SK-N-SH (cell line): ENCODE data around the gene STPG2. TPM values are rescaled to one million over a fixed set of nuclear protein-coding genes. Genes with fewer than 3 reads are reported as not detected.

Experiments
- CTCF ChIA-PET: fragments of 300-600, 350-600 bp; formaldehyde crosslinking; extraction: SDS; loops from one replicate; lab custom pipeline; 2021; lab: Yijun Ruan, JAX
- POLR2A ChIA-PET: fragments of 350-600 bp; sonication (Branson Sonifier 250); formaldehyde crosslinking; extraction: SDS; loops from one replicate; lab custom pipeline; 2020; ENCODE audit warnings: antibody characterized with exemption, inconsistent platforms; lab: Yijun Ruan, JAX
- DNase-seq: peaks from one replicate; pipeline ENCODE4 v3.0.0; 2012
- H2AFZ ChIP-seq: fragments of 200-600 bp; sonication (generic); 2 replicates; pipeline ENCODE4 v1.8.1; 2016; ENCODE audit warnings: antibody characterized with exemption, mild to moderate bottlenecking, low read depth
- H3F3A ChIP-seq: fragments of 200-600 bp; sonication (generic); replicated peaks from 2 replicates; pipeline ENCODE3; 2016; ENCODE audit warnings: antibody characterized with exemption, mild to moderate bottlenecking; ENCODE audit not compliant: insufficient read depth
- H3K27ac ChIP-seq, 2 experiments: fragments of 200-500 bp in 1 of 2; fragments of 200-600 bp in 1 of 2; sonication (Bioruptor generic) in 1 of 2; sonication (generic), shearing (Covaris generic) in 1 of 2; 2 replicates each; pipeline versions ENCODE4 v1.5.1 to v1.6.1; 2014 to 2016; ENCODE audit warnings: low read depth in 2 of 2, inconsistent platforms in 1 of 2, low read length in 1 of 2, mild to moderate bottlenecking in 1 of 2, mixed read lengths in 1 of 2
- H3K27me3 ChIP-seq: fragments of 200-600 bp; sonication (generic), shearing (Covaris generic); 2 replicates; pipeline ENCODE4 v1.6.1; 2016; ENCODE audit warnings: mixed run types; ENCODE audit not compliant: insufficient read depth
- H3K36me3 ChIP-seq, 2 experiments: fragments of 200-500 bp in 1 of 2; fragments of 200-600 bp in 1 of 2; sonication (Bioruptor generic) in 1 of 2; sonication (generic) in 1 of 2; replicated peaks in 1 of 2; 2 replicates each; pipeline versions ENCODE3 to v1.5.1; 2014 to 2016; ENCODE audit warnings: low read length in 1 of 2, mild to moderate bottlenecking in 1 of 2; ENCODE audit not compliant: insufficient read depth in 2 of 2, control insufficient read depth in 1 of 2
- H3K4me1 ChIP-seq, 2 experiments: fragments of 200-500 bp in 1 of 2; fragments of 200-600 bp in 1 of 2; sonication (Bioruptor generic) in 1 of 2; sonication (generic), shearing (Covaris generic) in 1 of 2; 2 replicates each; pipeline versions ENCODE4 v1.5.1 to v1.6.1; 2014 to 2016; ENCODE audit warnings: low read depth in 1 of 2, low read length in 1 of 2, mixed run types in 1 of 2; ENCODE audit not compliant: insufficient read depth in 2 of 2, control insufficient read depth in 1 of 2
- H3K4me2 ChIP-seq: fragments of 200-600 bp; sonication (generic), shearing (Covaris generic); 2 replicates; pipeline ENCODE4 v1.6.1; 2017; ENCODE audit warnings: mixed run types
- H3K4me3 ChIP-seq, 2 experiments: fragments of 200-500 bp in 1 of 2; fragments of 200-600 bp in 1 of 2; sonication (Bioruptor generic) in 1 of 2; sonication (generic), shearing (Covaris generic) in 1 of 2; 2 replicates each; pipeline versions ENCODE4 v1.5.1 to v1.8.1; 2014 to 2016; ENCODE audit warnings: low read depth in 2 of 2, inconsistent platforms in 1 of 2, low read length in 1 of 2, mild to moderate bottlenecking in 1 of 2, mixed read lengths in 1 of 2, moderate library complexity in 1 of 2
- H3K79me2 ChIP-seq: fragments of 200-600 bp; sonication (generic); 2 replicates; pipeline ENCODE4 v1.8.1; 2017; ENCODE audit warnings: mild to moderate bottlenecking; ENCODE audit not compliant: insufficient read depth
- H3K9ac ChIP-seq: fragments of 200-600 bp; sonication (generic); 2 replicates; pipeline ENCODE4 v1.6.1; 2017; ENCODE audit warnings: mixed run types
- H3K9me2 ChIP-seq: fragments of 200-600 bp; sonication (generic); 2 replicates; pipeline ENCODE4 v1.6.1; 2017; ENCODE audit warnings: mixed run types
- H3K9me3 ChIP-seq: fragments of 200-600 bp; sonication (generic); 2 replicates; pipeline ENCODE4 v1.6.1; 2017; ENCODE audit warnings: mixed run types, mild to moderate bottlenecking, moderate library complexity
- H4K20me1 ChIP-seq: fragments of 200-600 bp; sonication (generic); 2 replicates; pipeline ENCODE4 v1.6.1; 2017; ENCODE audit warnings: mild to moderate bottlenecking, mixed run types; ENCODE audit not compliant: insufficient read depth
- CHD2 ChIP-seq: fragments of 150-350 bp; IDR thresholded peaks from 2 replicates; pipeline ENCODE4 v1.6.1; 2018; ENCODE audit warnings: low read length; ENCODE audit not compliant: partially characterized antibody
- CTCF ChIP-seq: fragments of 200-600 bp; sonication (generic); IDR thresholded peaks from 2 replicates; pipeline ENCODE4 v1.6.1; 2017; ENCODE audit warnings: antibody characterized with exemption, mild to moderate bottlenecking, moderate library complexity
- FOXJ3 ChIP-seq: sonication (generic); formaldehyde crosslinking; IDR thresholded peaks from 2 replicates; pipeline ENCODE4 v1.5.1; 2020; ENCODE audit warnings: mild to moderate bottlenecking, missing genetic modification reagents
- GABPA ChIP-seq: IDR thresholded peaks from 2 replicates; pipeline ENCODE4 v1.4.0; 2012; ENCODE audit warnings: low read depth, mild to moderate bottlenecking
- MAX ChIP-seq: IDR thresholded peaks from 2 replicates; pipeline ENCODE4 v1.4.0; 2012; ENCODE audit warnings: low read depth
- MEF2A ChIP-seq: IDR thresholded peaks from 2 replicates; pipeline ENCODE4 v1.4.0; 2012; ENCODE audit warnings: low read depth, borderline replicate concordance
- NFIC ChIP-seq: IDR thresholded peaks from 2 replicates; pipeline ENCODE4 v1.4.0; 2012; ENCODE audit warnings: borderline replicate concordance
- NRF1 ChIP-seq: IDR thresholded peaks from 2 replicates; pipeline ENCODE4 v1.6.1; 2012; ENCODE audit warnings: low read depth, mild to moderate bottlenecking, low read length
- PBX3 ChIP-seq: IDR thresholded peaks from 2 replicates; pipeline ENCODE4; 2012
- POLR2AphosphoS5 ChIP-seq: IDR thresholded peaks from 2 replicates; pipeline ENCODE4 v1.6.1; 2012; ENCODE audit warnings: low read depth, low read length
- RAD21 ChIP-seq: IDR thresholded peaks from 2 replicates; pipeline ENCODE4 v1.6.1; 2012; ENCODE audit warnings: mild to moderate bottlenecking, low read length
- RCOR1 ChIP-seq: fragments of 150-350 bp; IDR thresholded peaks from 2 replicates; pipeline ENCODE4 v1.6.1; 2017; ENCODE audit warnings: antibody characterized with exemption, low read length
- SMC3 ChIP-seq: IDR thresholded peaks from 2 replicates; pipeline ENCODE4 v1.6.1; 2012; ENCODE audit warnings: low read depth, low read length, improper control_type of control experiment
- TAF1 ChIP-seq: IDR thresholded peaks from 2 replicates; pipeline ENCODE4 v1.6.1; 2012; ENCODE audit warnings: low read depth, mild to moderate bottlenecking, low read length, moderate library complexity, borderline replicate concordance
- WGBS: methylation state at CpG from one replicate; pipeline ENCODE4 v1.1.6; 2017; ENCODE audit warnings: low lambda C conversion rate; 5-methylcytosine and 5-hydroxymethylcytosine counted together
- polyA plus RNA-seq, 3 experiments: library from polyadenylated mRNA; depleted of rRNA; stranded (reverse); fragments of >200 nt; gene quantifications; 2 replicates each; pipeline ENCODE4 v1.2.3, GENCODE V29; 2012

Gene STPG2
- polyA plus RNA-seq, 1 of the 3 experiments (the other 2 are of a cell fraction) = not detected

DNA sequence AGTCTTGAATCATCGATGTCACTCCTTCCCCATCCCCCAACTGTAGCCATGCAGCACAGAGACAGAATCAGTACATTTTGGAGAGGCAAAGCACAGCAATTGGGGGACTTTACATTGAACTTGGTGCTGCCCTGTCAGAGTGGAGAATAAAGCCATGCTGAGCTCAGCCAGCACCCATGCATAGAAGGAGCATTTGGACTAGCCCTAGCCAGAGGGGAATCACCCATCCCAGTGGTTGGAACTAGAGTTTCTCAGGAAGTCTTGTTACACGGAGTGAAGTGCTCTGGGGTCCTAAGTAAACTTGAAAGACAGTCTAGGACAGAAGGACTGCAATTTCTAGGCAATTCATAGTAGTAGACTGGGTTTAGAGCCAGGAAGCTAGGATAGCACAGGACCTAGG, 49.6 kb downstream of the STPG2 start:
- Histone ChIP-seq H3K9me2 (no peaks in the 10 kb centered on the region), H3K4me3 (no peak overlapping the region), H4K20me1 (no peaks in the 10 kb centered on the region), H3K9me3 (no peaks in the 10 kb centered on the region), H3F3A (no peaks in the 10 kb centered on the region), H3K27me3 (no peaks in the 10 kb centered on the region), H3K4me1 (no peaks in the 10 kb centered on the region), H3K79me2 (no peaks in the 10 kb centered on the region), H3K36me3 (no peaks in the 10 kb centered on the region), H3K9ac (no peak overlapping the region), H2AFZ (no peak overlapping the region), H3K4me2 (no peak overlapping the region), H3K27ac (no peak overlapping the region)
- no peak for TF ChIP-seq CHD2
- no peak for TF ChIP-seq RCOR1
- TF ChIP-seq FOXJ3 = no peak
- no peak for TF ChIP-seq PBX3
- TF ChIP-seq SMC3 = no peak
- no peak for TF ChIP-seq POLR2AphosphoS5
- no peak for TF ChIP-seq NFIC
- TF ChIP-seq GABPA = no peak
- no peak for TF ChIP-seq TAF1
- WGBS = 3% methylated on average over 2 of the region's 2 CpGs
- no peak for DNase-seq
- ChIA-PET CTCF (interaction anchor here (0.7 to 1.1 kb wide), 2 partner anchors 225 to 379 kb away, joined by 3 read pairs; no protein-coding TSS in a partner anchor), POLR2A (no interaction called here)

- Histone ChIP-seq H3K9me2 (no peaks in the 10 kb centered on the region), H3K9ac (no peak overlapping the region), H3K4me2 (no peak overlapping the region), H3K27me3 (no peaks in the 10 kb centered on the region), H3K4me1 (no peaks in the 10 kb centered on the region), H2AFZ (no peak overlapping the region), H3K27ac (no peak overlapping the region), H3K4me3 (peak overlapping the region in 1 of 2 experiments; percentile 41; a peak in 1 of 4 replicates), H3K79me2 (no peaks in the 10 kb centered on the region), H3F3A (no peaks in the 10 kb centered on the region)
- ChIA-PET POLR2A (no interaction called here), CTCF (interaction anchor here (0.6 to 1.3 kb wide), 11 partner anchors 9 to 300 kb away, joined by 3 to 5 read pairs (median 4); no protein-coding TSS in a partner anchor)
- 4% methylated on average over 2 of the region's 2 CpGs for WGBS
- TF ChIP-seq MAX (no peak), CTCF (peak; percentile 71), NRF1 (no peak), RAD21 (peak; percentile 58), MEF2A (no peak)
- TF ChIP-seq, all 33 proteins: peak for 2
- Histone ChIP-seq H3K9me3 (no peaks in the 10 kb centered on the region), H4K20me1 (no peaks in the 10 kb centered on the region), H3K36me3 (no peaks in the 10 kb centered on the region)
- no peak for DNase-seq
These were observed 50.3 kb downstream of the STPG2 start for GRCh38 chr4:98092833-98093439.
